GM18508 (cell line): ENCODE measurements around the gene DUSP11.
"Not testable (repeated sequence)": the region's sequence is repeated elsewhere in the genome, so short reads cannot be mapped to it uniquely, and the experiment has no call there.

ENCODE experiments used
- ATAC-seq: cut with Tn5 transposase; IDR thresholded peaks from one replicate; pipeline ENCODE4 v1.9.1; 2021; ENCODE audit warnings: moderate number of reproducible peaks; ENCODE audit not compliant: insufficient read depth, unreplicated experiment

Gene DUSP11

GRCh38 chr2:73776869-73777519, 2.9 kb downstream of the DUSP11 start:
- no peak for ATAC-seq

DNA sequence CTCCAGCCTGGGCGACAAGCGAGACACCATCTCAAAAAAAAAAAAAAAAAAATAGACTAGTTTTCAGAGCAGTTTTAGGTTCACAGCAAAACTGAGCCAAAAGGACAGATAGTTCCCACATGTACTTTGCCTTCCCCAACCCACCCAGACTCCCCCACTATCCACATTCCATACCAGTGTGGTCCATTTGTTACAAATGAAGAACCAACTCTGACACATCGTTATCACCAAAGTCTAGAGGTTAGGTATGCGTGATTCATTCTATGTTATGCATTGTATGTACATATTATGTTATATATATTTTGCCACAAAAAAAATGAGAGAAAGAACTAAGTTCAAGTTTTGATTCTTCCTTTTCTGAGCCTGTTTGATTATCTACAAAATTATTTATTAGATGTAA, 3.5 kb downstream of the DUSP11 start:
- ATAC-seq, result no peak

DNA sequence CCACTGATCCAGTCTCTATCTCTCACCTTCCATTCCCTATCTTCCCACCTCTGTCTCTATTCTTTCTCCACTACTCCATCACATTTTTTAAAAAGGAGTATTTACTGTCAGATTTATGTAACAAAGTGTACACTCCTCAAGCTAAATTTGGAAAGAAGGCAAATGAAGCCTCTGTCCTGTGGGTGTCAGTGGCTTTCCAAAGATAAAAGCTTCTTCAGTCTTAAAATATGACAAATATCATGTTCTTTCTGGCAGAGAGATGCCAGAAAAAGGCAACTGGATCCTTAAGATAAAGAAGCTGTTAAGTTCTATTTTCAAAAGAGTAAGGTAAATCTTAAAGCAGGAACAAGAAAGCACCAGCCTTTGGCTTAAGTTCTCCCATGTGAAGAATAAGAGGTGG, 7.1 kb downstream of the DUSP11 start:
- ATAC-seq, result no peak

- ATAC-seq, result no peak
Observed at GRCh38 chr2:73770725-73771124, 9.2 kb downstream of the DUSP11 start.

DNA sequence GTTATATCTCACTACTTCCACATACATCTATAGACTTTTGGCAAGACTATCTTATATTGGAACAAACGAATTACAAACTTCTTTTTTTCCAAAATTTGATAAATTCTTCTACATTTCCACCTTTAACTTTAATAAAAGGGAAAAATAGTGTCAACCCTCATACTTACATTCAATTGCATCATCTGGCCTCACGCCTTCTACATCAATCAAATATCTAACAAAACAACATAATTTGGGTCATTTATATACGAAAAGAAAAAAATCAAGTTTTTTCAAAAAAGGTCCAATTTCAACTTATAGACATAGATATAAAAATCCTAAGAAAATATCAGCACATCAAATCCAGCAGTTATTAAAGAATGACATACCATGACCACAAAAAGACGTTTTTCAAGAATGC, 12.9 kb downstream of the DUSP11 start:
- ATAC-seq, result no peak

DNA sequence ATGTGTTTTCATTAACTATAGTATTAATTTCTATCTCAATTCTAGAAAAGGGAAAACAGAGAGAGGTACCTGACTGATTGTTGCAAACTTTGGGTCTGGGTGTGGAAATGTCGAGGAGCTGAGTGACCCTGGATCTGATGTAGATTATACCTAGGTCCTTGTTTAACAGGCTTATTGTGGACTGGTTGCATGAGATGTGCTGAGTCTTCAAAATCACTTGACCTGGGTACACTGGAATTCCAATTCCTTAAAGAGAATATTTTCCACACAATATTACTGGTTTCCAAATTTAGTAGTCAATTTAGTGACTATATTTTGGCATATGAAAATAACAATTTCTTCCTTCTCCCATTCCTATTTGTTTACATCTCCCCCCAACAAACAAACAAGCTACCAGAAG, 13.6 kb downstream of the DUSP11 start:
- no peak for ATAC-seq

- no peak for ATAC-seq
Observed at GRCh38 chr2:73764945-73765344, 15.0 kb downstream of the DUSP11 start.

DNA sequence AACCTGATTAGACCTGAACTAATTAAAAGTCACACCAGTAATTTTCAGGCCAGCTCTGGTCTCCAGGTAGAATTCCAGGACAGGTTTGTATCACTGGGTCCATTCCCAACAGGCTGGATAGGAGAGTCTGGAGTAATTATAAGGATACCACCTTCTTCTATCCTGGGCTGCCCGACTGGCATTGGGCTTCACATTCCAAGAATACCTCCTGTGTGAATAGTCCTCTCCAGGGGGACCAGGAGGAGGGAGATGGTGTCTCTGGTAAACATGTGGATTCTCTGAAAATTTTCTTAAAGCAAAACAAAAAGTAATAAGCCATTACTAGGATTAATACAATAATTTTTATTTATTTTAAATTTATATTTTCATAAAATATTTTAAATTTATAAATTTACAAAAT, 17.3 kb downstream of the DUSP11 start:
- no peak for ATAC-seq

GRCh38 chr2:73759904-73760303, 20.0 kb downstream of the DUSP11 start:
- ATAC-seq, result no peak

- ATAC-seq, result no peak
Observed at GRCh38 chr2:73759285-73759764, 20.6 kb downstream of the DUSP11 start.

DNA sequence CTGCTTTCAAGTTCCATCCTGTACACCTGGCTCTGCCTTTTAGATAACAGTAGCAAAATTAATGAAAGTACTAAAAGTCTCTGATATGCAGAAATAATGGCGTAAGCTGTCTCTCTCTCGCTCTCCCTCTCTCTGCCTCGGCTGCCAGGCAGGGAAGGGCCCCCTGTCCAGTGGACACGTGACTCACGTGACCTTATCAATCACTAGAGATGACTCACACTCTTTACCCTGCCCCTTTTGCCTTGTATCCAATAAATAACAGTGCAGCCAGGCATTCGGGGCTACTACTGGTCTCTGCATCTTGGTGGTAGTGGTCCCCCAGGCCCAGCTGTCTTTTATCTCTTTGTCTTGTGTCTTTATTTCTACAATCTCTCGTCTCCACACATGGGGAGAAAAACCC, 25.6 kb downstream of the DUSP11 start:
- ATAC-seq, result not testable (repeated sequence)

GRCh38 chr2:73749314-73749713, 30.6 kb downstream of the DUSP11 start:
- ATAC-seq, result no peak

- ATAC-seq, result no peak
Observed at GRCh38 chr2:73746877-73747208, 33.1 kb downstream of the DUSP11 start.

DNA sequence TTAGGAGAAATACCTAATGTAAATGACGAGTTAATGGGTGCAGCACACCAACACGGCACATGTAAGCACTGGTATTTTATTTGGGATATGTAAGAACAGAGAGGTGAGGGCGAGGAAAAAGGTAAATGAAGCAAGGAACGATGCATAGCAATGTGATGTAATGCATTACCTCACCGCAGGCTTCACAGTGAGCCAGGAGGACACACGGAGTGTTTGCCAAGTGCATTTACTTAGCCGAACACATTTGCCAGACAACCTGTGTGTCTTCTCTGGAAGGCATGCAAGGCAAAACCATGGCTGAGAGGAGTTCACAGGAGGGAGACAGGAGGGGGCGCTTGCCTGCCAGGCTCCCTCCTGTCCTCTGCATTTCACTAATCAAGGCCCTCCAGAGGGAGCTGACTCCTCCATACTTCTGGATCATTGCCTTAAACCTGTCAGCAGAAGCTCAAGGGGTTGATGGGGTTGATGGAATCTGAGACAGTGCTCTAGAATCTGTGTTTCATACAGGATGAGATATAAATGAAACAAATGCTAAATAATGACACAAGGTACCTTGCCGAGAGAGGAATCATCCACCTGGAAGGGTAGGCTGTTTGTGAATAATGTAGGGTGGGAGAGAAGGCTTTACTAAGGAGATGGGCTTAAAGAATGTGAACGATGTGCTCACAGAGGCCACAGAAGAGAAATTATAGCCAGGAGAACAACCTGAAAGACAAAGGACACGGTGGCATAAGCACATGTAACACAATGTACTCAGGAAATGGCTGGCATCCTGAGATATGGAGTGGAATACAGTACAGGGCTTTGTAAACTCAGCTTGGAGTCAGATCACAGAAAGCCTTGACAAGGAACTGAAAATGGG, 33.7 kb downstream of the DUSP11 start:
- ATAC-seq, result no peak

DNA sequence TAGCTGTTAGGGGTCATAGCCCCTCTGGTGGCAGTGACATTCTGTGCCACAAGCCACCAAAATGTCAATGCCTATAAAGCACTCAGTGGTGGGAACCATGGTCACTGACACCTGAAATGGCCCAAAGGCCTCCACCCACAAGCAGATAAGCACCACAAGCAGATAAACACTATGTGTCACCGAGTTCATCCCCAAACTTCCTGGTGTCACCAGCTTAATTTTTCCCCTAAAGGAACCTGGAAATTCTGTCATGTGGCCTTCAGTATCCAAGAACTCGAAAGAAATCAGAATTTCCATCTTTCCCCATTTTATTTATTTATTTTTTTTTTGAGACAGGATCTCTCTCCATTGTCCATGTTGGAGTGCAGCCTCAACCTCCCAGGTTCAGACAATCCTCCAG, 39.1 kb downstream of the DUSP11 start:
- no peak for ATAC-seq

- no peak for ATAC-seq
Observed at GRCh38 chr2:73739101-73739500, 40.8 kb downstream of the DUSP11 start.

DNA sequence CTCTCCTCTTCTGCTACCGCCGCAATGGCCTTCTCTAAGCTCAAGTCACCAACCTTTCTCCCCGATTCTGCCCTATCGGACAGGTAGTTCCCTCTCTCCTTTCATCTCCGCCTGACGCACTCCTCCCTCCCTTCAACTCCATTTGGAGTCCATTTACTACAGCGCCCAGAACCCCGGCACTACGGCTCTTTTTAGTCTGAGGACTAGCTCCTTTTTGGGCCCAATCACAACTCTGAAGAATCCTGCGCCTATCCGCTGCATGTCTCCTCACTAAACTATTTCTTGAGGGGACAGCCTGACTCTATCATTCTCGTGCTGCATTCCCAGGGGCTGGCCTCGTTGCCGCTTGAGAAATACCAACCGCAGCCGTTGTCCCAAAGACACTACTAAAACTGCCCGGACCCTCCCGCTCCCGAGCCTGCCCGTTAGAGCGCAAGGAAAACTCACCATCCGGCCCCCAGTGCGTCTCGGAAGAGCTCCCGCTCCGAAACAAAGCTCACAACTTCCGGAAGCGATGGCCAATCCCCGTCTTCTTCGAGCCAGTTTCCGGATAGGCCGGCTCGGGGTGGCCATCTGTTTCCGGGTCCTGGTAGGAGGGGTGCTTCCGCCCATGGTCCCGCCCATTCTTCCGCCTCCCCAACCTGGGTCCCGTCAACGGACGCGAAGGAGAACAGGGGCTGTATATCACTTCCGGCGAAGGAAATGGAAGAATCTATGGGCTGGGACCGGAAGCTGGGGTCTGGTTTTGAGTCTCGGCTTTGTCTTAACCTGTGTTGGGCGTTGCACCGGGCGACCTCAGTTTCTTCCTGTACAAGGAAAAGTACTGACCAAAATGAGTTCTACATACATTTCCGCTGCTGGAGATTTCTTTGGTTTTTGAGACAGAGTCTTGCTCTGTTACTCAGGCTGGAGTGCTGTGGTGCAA, 42.8 kb downstream of the DUSP11 start, which contains the start of gene TPRKB:
TPRKB (minus strand) TSS at position 491 of the 925 bp plus-strand sequence. CDS start 2,776 bp downstream, outside the sequence.
- ATAC-seq, result peak; percentile 84

GRCh38 chr2:73736378-73736777, 43.5 kb downstream of the DUSP11 start:
- no peak for ATAC-seq

DNA sequence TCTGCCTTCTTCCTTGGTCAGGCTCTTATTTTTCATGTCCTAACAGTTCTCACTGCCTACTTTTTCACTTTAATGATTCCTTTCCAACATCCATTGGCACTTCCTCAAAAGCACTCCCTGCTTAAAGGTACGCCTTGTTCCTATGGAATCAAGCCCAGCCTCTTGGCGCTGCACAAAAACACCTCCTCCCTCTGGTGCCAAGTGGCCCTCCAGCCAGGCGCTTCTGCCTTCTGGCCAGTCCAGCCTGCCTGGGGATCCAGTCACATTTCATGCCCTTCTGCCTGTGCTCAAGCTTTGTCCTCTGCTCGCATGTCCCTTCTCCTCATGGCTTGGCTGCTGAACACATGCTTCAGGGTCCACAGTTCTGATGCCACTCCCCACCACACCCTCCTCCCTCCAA, 49.1 kb downstream of the DUSP11 start:
- ATAC-seq, result no peak

DNA sequence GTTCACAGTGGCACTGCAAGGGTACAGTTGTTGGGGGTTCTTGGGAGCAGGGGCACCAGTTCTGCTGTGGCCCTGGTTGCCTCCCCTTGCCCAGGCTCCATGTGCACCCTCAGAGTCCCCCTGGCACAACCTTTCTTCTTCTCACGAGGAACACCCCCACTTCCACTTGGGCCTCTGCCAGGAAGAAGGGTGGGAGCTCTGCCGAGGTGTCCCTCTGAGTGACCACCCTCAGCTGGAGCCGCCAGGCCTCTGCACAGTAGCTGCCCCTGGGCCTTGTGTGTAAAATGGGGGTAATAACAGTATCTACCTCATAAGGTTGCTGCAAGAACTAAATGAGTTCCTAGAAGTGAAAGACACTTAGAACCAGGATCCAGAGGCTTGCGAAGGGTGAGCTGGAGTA, 51.2 kb downstream of the DUSP11 start:
- no peak for ATAC-seq

DNA sequence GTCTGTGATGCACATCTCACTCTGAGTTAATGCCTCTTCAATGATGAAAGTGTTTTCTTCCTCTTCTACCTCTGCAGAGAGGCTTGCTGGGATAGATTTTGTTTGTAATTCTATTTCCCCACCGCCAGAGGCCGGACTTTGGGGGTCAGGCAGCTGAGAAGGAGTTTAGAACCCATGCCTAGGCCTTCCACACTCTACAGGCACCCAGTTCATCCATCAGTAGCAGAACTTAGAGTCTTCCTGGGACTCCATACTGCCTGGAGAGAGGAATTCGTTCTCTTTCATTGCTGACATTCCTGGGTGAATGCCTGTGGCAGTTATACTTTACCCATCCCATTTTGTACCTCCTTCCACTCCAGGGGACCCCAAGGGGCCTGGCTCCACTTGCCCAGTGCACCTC, 51.9 kb downstream of the DUSP11 start:
- no peak for ATAC-seq
